Body of pancreas (tissue), 4 donors: ENCODE data around the gene CPT1B.

ENCODE experiments used
- CTCF ChIP-seq, 7 experiments: fragments of 450-650 bp in 4 of 7; fragments of 200-600 bp in 3 of 7; sonication (generic) in 3 of 7; IDR thresholded peaks; one replicate each; pipeline ENCODE4 v1.5.1; 2016 to 2019; ENCODE audit warnings: antibody characterized with exemption in 7 of 7
- POLR2A ChIP-seq, 3 donors: fragments of 450-650 bp; IDR thresholded peaks; one replicate each; pipeline ENCODE4 v1.6.1; 2016; ENCODE audit warnings: antibody characterized with exemption in 3 of 3, mild to moderate bottlenecking in 2 of 3

- TF ChIP-seq CTCF (IDR thresholded peaks at IDR 0.05) (peak in 6 of 7 experiments; percentile 32 to 61 (median 50)), POLR2A (IDR thresholded peaks at IDR 0.05) (peak in 1 of 3 donors; percentile 25)
Measured at GRCh38 chr22:50544078-50544745, 34.0 kb downstream of the CPT1B start.
